ENCODE results near the gene MYO5B. TPM values are rescaled to one million over a fixed set of nuclear protein-coding genes. Genes with fewer than 3 reads are reported as not detected.

The MYO5B gene
- total and polyA plus RNA-seq, 4 donors = 5.4 to 23.4 (median 11.4) TPM

DNA sequence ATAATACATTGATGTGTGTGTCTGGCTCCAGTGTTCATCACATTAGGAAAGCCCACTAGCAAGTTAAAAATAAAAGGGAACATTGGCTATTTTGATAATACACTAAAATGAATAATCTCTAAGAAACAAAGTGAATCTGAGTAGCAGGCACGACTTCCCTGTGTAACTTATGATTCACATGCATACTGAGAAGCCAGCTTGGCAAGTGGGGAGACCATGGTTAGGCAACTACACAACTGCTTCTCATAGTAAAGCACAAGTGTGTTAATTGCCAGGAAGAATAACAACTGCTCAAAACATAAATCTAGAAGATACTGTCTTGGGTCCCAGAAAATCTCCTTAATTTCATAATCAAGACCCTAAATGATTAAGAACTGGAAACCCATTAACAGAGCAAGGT lies 4.0 kb downstream of the MYO5B start:
- 74% methylated on average over 1 of the region's 1 CpG for WGBS
- H3K4me1 ChIP-seq (ENCODE audit: control insufficient read depth in 4 of 4, insufficient read depth in 4 of 4, low read length in 3 of 4) = peaks cover 2 to 18% (median 11%) of the 10 kb centered on the region in 4 donors
- no peaks in the 10 kb centered on the region for H3K9me3 ChIP-seq (ENCODE audit: control insufficient read depth in 4 of 4, low read length in 3 of 4)
- DNase-seq (ENCODE audit: low spot score) = no peak
- no peaks in the 10 kb centered on the region for H3K36me3 ChIP-seq (ENCODE audit: control insufficient read depth in 4 of 4, insufficient read depth in 3 of 4, low read depth in 1 of 4, low read length in 3 of 4)
- no peak overlapping the region for H3K4me3 ChIP-seq (ENCODE audit: low read depth in 1 of 3, low read length in 3 of 3)
- H3K27me3 ChIP-seq (ENCODE audit: control insufficient read depth in 4 of 4, insufficient read depth in 4 of 4, low read length in 3 of 4) = no peaks in the 10 kb centered on the region
- H3K27ac ChIP-seq (ENCODE audit: low read depth in 1 of 2, low read length in 2 of 2) = no peak overlapping the region
- TF ChIP-seq RXRA (IDR thresholded peaks at IDR 0.05) (no peak), SP1 (IDR thresholded peaks at IDR 0.05) (no peak), RAD21 (IDR thresholded peaks at IDR 0.05) (no peak), HNF4G (IDR thresholded peaks at IDR 0.05) (no peak)
- TF ChIP-seq, protein P1, sequence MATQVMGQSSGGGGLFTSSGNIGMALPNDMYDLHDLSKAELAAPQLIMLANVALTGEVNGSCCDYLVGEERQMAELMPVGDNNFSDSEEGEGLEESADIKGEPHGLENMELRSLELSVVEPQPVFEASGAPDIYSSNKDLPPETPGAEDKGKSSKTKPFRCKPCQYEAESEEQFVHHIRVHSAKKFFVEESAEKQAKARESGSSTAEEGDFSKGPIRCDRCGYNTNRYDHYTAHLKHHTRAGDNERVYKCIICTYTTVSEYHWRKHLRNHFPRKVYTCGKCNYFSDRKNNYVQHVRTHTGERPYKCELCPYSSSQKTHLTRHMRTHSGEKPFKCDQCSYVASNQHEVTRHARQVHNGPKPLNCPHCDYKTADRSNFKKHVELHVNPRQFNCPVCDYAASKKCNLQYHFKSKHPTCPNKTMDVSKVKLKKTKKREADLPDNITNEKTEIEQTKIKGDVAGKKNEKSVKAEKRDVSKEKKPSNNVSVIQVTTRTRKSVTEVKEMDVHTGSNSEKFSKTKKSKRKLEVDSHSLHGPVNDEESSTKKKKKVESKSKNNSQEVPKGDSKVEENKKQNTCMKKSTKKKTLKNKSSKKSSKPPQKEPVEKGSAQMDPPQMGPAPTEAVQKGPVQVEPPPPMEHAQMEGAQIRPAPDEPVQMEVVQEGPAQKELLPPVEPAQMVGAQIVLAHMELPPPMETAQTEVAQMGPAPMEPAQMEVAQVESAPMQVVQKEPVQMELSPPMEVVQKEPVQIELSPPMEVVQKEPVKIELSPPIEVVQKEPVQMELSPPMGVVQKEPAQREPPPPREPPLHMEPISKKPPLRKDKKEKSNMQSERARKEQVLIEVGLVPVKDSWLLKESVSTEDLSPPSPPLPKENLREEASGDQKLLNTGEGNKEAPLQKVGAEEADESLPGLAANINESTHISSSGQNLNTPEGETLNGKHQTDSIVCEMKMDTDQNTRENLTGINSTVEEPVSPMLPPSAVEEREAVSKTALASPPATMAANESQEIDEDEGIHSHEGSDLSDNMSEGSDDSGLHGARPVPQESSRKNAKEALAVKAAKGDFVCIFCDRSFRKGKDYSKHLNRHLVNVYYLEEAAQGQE (IDR thresholded peaks at IDR 0.05) = no peak
- TF ChIP-seq, protein P2, sequence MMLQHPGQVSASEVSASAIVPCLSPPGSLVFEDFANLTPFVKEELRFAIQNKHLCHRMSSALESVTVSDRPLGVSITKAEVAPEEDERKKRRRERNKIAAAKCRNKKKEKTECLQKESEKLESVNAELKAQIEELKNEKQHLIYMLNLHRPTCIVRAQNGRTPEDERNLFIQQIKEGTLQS (IDR thresholded peaks at IDR 0.05) = no peak
- TF ChIP-seq, protein P3, sequence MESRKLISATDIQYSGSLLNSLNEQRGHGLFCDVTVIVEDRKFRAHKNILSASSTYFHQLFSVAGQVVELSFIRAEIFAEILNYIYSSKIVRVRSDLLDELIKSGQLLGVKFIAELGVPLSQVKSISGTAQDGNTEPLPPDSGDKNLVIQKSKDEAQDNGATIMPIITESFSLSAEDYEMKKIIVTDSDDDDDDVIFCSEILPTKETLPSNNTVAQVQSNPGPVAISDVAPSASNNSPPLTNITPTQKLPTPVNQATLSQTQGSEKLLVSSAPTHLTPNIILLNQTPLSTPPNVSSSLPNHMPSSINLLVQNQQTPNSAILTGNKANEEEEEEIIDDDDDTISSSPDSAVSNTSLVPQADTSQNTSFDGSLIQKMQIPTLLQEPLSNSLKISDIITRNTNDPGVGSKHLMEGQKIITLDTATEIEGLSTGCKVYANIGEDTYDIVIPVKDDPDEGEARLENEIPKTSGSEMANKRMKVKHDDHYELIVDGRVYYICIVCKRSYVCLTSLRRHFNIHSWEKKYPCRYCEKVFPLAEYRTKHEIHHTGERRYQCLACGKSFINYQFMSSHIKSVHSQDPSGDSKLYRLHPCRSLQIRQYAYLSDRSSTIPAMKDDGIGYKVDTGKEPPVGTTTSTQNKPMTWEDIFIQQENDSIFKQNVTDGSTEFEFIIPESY (IDR thresholded peaks at IDR 0.05) = no peak
- TF ChIP-seq, protein P4, sequence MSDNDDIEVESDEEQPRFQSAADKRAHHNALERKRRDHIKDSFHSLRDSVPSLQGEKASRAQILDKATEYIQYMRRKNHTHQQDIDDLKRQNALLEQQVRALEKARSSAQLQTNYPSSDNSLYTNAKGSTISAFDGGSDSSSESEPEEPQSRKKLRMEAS (IDR thresholded peaks at IDR 0.05) = no peak
- no peak overlapping the region for H3K9ac ChIP-seq (ENCODE audit: low read depth in 1 of 2, low read length in 2 of 2)

DNA sequence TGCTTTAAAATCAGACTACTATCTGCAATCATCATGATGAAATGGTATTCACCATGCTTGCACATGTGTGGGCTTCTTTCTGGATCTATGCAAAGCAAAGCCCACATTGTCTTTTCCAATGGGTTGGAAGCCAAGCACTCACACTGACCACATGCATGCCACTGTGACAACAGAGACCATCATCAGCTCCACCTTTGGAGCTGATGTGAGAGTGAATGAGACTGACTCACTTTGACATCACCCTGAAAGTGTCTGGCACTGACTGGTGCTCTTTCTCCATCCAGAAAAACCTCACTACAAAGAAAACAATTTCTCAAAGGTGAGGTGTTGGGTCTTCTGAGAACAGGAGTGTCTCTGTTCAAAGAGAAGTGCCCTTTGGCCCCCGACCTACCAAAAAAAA lies 4.7 kb downstream of the MYO5B start:
- no peak for DNase-seq (ENCODE audit: low spot score)
- no peaks in the 10 kb centered on the region for H3K9me3 ChIP-seq (ENCODE audit: control insufficient read depth in 4 of 4, low read length in 3 of 4)
- H3K27ac ChIP-seq (ENCODE audit: low read depth in 1 of 2, low read length in 2 of 2) = no peak overlapping the region
- H3K4me3 ChIP-seq (ENCODE audit: low read depth in 1 of 3, low read length in 3 of 3) = no peak overlapping the region
- no peaks in the 10 kb centered on the region for H3K27me3 ChIP-seq (ENCODE audit: control insufficient read depth in 4 of 4, insufficient read depth in 4 of 4, low read length in 3 of 4)
- H3K36me3 ChIP-seq (ENCODE audit: control insufficient read depth in 4 of 4, insufficient read depth in 3 of 4, low read depth in 1 of 4, low read length in 3 of 4) = no peaks in the 10 kb centered on the region
- H3K4me1 ChIP-seq (ENCODE audit: control insufficient read depth in 4 of 4, insufficient read depth in 4 of 4, low read length in 3 of 4) = peaks cover 2 to 13% (median 9%) of the 10 kb centered on the region in 4 donors
- no peak overlapping the region for H3K9ac ChIP-seq (ENCODE audit: low read depth in 1 of 2, low read length in 2 of 2)
- TF ChIP-seq EGR1 (IDR thresholded peaks at IDR 0.05; ENCODE audit: low read depth in 2 of 2) (no peak), RAD21 (IDR thresholded peaks at IDR 0.05) (no peak)
- WGBS = 78% methylated on average over 1 of the region's 1 CpG

DNA sequence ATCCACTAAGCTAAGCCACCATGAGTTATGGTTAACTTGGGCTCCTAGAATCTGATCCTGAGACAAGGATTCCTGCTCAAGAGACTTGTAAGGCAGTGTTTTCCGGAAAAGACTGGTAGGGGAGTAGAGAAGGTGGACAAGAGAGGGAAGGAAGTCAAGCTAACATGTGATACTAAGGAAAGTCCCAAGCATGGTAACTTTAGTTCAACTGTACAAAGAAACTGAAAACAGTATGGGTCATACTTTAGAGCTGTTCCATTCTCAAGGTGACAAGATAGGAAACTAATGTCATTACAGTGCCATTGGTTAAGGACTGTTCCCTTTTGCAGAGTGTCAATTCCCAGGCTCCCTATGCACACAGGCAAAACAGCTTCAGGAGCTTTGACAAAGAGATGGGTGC lies 5.8 kb downstream of the MYO5B start:
- Histone ChIP-seq H3K27ac (ENCODE audit: low read depth in 1 of 2, low read length in 2 of 2) (no peak overlapping the region), H3K9ac (ENCODE audit: low read depth in 1 of 2, low read length in 2 of 2) (no peak overlapping the region), H3K9me3 (ENCODE audit: control insufficient read depth in 4 of 4, low read length in 3 of 4) (no peaks in the 10 kb centered on the region), H3K4me3 (ENCODE audit: low read depth in 1 of 3, low read length in 3 of 3) (no peak overlapping the region), H3K27me3 (ENCODE audit: control insufficient read depth in 4 of 4, insufficient read depth in 4 of 4, low read length in 3 of 4) (no peaks in the 10 kb centered on the region), H3K4me1 (ENCODE audit: control insufficient read depth in 4 of 4, insufficient read depth in 4 of 4, low read length in 3 of 4) (peaks cover 2 to 10% (median 8%) of the 10 kb centered on the region in 4 donors), H3K36me3 (ENCODE audit: control insufficient read depth in 4 of 4, insufficient read depth in 3 of 4, low read depth in 1 of 4, low read length in 3 of 4) (no peaks in the 10 kb centered on the region)
- DNase-seq (ENCODE audit: low spot score) = no peak
- 93% methylated on average over 1 of the region's 1 CpG for WGBS
- no peak for TF ChIP-seq TAF1 (conservative IDR thresholded peaks at IDR 0.05)
- TF ChIP-seq, protein P5, sequence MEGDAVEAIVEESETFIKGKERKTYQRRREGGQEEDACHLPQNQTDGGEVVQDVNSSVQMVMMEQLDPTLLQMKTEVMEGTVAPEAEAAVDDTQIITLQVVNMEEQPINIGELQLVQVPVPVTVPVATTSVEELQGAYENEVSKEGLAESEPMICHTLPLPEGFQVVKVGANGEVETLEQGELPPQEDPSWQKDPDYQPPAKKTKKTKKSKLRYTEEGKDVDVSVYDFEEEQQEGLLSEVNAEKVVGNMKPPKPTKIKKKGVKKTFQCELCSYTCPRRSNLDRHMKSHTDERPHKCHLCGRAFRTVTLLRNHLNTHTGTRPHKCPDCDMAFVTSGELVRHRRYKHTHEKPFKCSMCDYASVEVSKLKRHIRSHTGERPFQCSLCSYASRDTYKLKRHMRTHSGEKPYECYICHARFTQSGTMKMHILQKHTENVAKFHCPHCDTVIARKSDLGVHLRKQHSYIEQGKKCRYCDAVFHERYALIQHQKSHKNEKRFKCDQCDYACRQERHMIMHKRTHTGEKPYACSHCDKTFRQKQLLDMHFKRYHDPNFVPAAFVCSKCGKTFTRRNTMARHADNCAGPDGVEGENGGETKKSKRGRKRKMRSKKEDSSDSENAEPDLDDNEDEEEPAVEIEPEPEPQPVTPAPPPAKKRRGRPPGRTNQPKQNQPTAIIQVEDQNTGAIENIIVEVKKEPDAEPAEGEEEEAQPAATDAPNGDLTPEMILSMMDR (IDR thresholded peaks at IDR 0.05; ENCODE audit: low read depth, low read length, missing input control) = no peak
- no peak for TF ChIP-seq RXRA (IDR thresholded peaks at IDR 0.05)
- TF ChIP-seq RAD21 (IDR thresholded peaks at IDR 0.05) = no peak
- no peak for TF ChIP-seq FOXA2 (IDR thresholded peaks at IDR 0.05)
- TF ChIP-seq JUND (IDR thresholded peaks at IDR 0.05) = no peak
- no peak for TF ChIP-seq FOXA1 (IDR thresholded peaks at IDR 0.05)
- no peak for TF ChIP-seq GABPA (IDR thresholded peaks at IDR 0.05 in 1 of 2, conservative IDR thresholded peaks at IDR 0.05 in 1 of 2)
- TF ChIP-seq, protein P4 (IDR thresholded peaks at IDR 0.05) = no peak
- TF ChIP-seq HNF4A (conservative IDR thresholded peaks at IDR 0.05) = no peak
- no peak for TF ChIP-seq YY1 (IDR thresholded peaks at IDR 0.05)
- TF ChIP-seq NR2F2 (IDR thresholded peaks at IDR 0.05) = no peak
- TF ChIP-seq, protein P3 (IDR thresholded peaks at IDR 0.05) = no peak
- TF ChIP-seq, protein P2 (IDR thresholded peaks at IDR 0.05) = no peak
- TF ChIP-seq SP1 (IDR thresholded peaks at IDR 0.05) = no peak

Measured in liver (tissue), 9 donors.